HEK293 (cell line): ENCODE data around the gene COL5A1.

Source experiments
- CTCF ChIA-PET: fragments of 350-600 bp; formaldehyde crosslinking; extraction: SDS; loops from one replicate; lab custom pipeline; 2021; ENCODE audit warnings: antibody characterized with exemption; lab: Yijun Ruan, JAX
- POLR2A ChIA-PET: fragments of 300-600 bp; formaldehyde crosslinking; extraction: SDS; loops from one replicate; lab custom pipeline; 2020; ENCODE audit warnings: antibody characterized with exemption, inconsistent platforms; lab: Yijun Ruan, JAX
- H3K27ac ChIP-seq: fragments of 200-500 bp; sonication (Bioruptor generic); 2 replicates; pipeline ENCODE4 v1.5.1; 2014; ENCODE audit warnings: low read depth, low read length, control low read depth, inconsistent platforms; ENCODE audit errors: extremely low read depth
- H3K36me3 ChIP-seq, 2 experiments: fragments of 200-500 bp in 1 of 2; sonication (Bioruptor generic) in 1 of 2; 1 replicate in 1 of 2; 2 replicates in 1 of 2; pipeline ENCODE4 v1.5.1; 2014 to 2017; ENCODE audit warnings: inconsistent platforms in 2 of 2, low read length in 2 of 2; ENCODE audit not compliant: control insufficient read depth in 2 of 2, insufficient read depth in 1 of 2
- H3K4me1 ChIP-seq: fragments of 200-500 bp; sonication (Bioruptor generic); 2 replicates; pipeline ENCODE4 v1.5.1; 2014; ENCODE audit warnings: mild to moderate bottlenecking, low read length, inconsistent platforms; ENCODE audit not compliant: control insufficient read depth, insufficient read depth
- H3K4me3 ChIP-seq: 2 replicates; pipeline ENCODE4 v1.5.1; 2011; ENCODE audit warnings: low read depth, mild to moderate bottlenecking, control low read depth, low read length, moderate library complexity
- H3K9me3 ChIP-seq: fragments of 200-500 bp; sonication (Bioruptor generic); 2 replicates; pipeline ENCODE4 v1.5.1; 2014; ENCODE audit warnings: low read depth, low read length, inconsistent platforms; ENCODE audit not compliant: control insufficient read depth, insufficient read depth
- FEZF1 ChIP-seq: fragments of 450-650 bp; formaldehyde crosslinking; IDR thresholded peaks from 2 replicates; pipeline ENCODE4 v1.5.1; 2016; ENCODE audit warnings: missing biosample characterization, missing genetic modification characterization
- YY2 ChIP-seq: fragments of 450-650 bp; formaldehyde crosslinking; IDR thresholded peaks from 2 replicates; pipeline ENCODE4 v1.5.1; 2016; ENCODE audit warnings: missing biosample characterization, missing genetic modification characterization
- ZIC2 ChIP-seq: fragments of 450-650 bp; formaldehyde crosslinking; IDR thresholded peaks from 2 replicates; pipeline ENCODE4 v1.5.1; 2016; ENCODE audit warnings: missing biosample characterization, missing genetic modification characterization
- ZNF157 ChIP-seq: fragments of 450-650 bp; formaldehyde crosslinking; IDR thresholded peaks from 2 replicates; pipeline ENCODE4 v1.5.1; 2016; ENCODE audit warnings: missing biosample characterization, missing genetic modification characterization
- ZNF214 ChIP-seq: fragments of 450-650 bp; formaldehyde crosslinking; IDR thresholded peaks from 2 replicates; pipeline ENCODE4 v1.5.1; 2017; ENCODE audit warnings: missing biosample characterization, mild to moderate bottlenecking, missing genetic modification characterization, borderline replicate concordance
- ZNF292 ChIP-seq: fragments of 450-650 bp; formaldehyde crosslinking; IDR thresholded peaks from 2 replicates; pipeline ENCODE4 v1.5.1; 2016; ENCODE audit warnings: low read depth, missing biosample characterization, missing genetic modification characterization, borderline replicate concordance
- ZNF311 ChIP-seq: fragments of 450-650 bp; formaldehyde crosslinking; IDR thresholded peaks from 2 replicates; pipeline ENCODE4 v1.5.1; 2017; ENCODE audit warnings: missing biosample characterization, missing genetic modification characterization, borderline replicate concordance
- ZNF394 ChIP-seq: fragments of 450-650 bp; formaldehyde crosslinking; IDR thresholded peaks from 2 replicates; pipeline ENCODE4 v1.5.1; 2016; ENCODE audit warnings: missing biosample characterization, missing genetic modification characterization, mild to moderate bottlenecking, moderate library complexity, borderline replicate concordance
- ZNF530 ChIP-seq: fragments of 450-650 bp; formaldehyde crosslinking; IDR thresholded peaks from 2 replicates; pipeline ENCODE4 v1.5.1; 2016; ENCODE audit warnings: low read depth, missing biosample characterization, missing genetic modification characterization
- ZNF791 ChIP-seq: fragments of 450-650 bp; formaldehyde crosslinking; IDR thresholded peaks from 2 replicates; pipeline ENCODE4 v1.5.1; 2016; ENCODE audit warnings: missing biosample characterization, missing genetic modification characterization
- TF ChIP-seq, protein P1 (sequence below): fragments of 450-650 bp; formaldehyde crosslinking; IDR thresholded peaks from 2 replicates; pipeline ENCODE4 v1.5.1; 2017; ENCODE audit warnings: missing biosample characterization, missing genetic modification characterization
- TF ChIP-seq, protein P2 (sequence below): fragments of 450-650 bp; formaldehyde crosslinking; IDR thresholded peaks from 2 replicates; pipeline ENCODE4; 2016; ENCODE audit warnings: missing biosample characterization, missing genetic modification characterization
- TF ChIP-seq, protein P3 (sequence below): fragments of 450-650 bp; formaldehyde crosslinking; IDR thresholded peaks from 2 replicates; pipeline ENCODE4 v1.5.1; 2016; ENCODE audit warnings: missing biosample characterization, missing genetic modification characterization

Gene COL5A1

DNA sequence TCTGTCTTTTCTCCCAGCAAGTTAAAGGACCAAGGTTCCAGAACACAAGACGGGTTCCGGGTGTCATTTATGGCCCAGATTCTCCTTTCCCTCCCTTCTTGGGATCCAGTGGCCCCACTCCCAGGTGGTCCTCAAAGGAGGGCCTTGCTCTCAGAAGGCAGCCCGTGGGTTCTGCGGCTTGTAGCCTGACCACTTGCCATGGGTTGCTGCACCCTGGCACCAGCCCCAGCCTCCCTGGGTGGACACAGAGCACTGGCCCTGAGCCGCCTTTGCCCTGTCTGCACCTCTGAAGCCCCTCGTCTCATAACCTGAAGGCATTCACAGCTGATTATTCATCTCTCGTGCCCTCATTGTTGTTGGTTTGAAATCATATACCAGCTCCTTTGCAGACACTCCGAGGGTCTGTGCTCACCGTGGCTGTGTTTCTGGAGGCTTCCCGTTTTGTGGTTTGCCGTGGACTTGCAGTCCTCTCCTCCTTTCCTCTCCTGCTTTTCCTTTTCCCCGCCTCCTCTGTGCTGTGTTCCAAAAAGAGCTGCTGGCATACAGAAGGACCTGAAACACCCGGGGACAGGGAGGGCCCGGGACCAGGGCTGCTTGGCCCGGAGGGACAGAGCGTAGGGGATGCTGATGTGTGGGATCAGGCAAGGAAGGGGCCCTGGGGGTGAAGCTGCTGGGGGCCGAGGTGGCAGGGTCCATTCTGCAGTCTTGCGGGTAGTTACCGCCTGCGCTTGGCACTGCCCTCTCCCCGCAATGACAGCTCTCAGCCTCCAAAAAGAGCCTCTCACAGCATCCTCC, 189.5 kb downstream of the COL5A1 start (continued):
- no peak for TF ChIP-seq ZNF394 (tag by site-specific recombination)

DNA sequence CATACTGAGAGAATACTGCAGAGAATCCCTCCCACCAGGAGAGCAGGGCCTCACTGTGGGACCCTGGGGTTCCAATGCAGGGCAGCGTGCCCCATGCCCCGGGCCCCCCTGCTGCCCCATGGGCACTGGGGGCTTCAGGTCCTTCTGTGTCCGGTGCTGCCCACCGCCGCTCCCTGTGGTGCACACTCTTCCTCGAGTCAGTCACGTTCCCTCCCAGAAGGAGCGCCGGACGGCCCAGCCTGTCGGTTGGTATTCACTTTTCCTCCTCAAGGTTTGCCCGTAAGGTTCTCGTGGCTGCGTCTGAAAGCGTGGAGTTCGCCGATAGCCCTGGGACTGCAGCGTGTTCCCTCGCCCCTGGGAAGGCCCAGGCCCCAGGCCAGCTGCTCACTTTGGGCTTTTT, 190.9 kb downstream of the COL5A1 start:
- H3K4me1 ChIP-seq, result no peaks in the 10 kb centered on the region
- ChIA-PET POLR2A (no interaction called here), CTCF (no interaction called here)
- TF ChIP-seq ZIC2 (tag by site-specific recombination), result peak; percentile 50; the same call in 1 of the 2 replicates
- no peak for TF ChIP-seq ZNF157 (tag by site-specific recombination)
- TF ChIP-seq, all 188 proteins: peak for 1
- peaks cover 0 to 7% of the 10 kb centered on the region in 2 experiments; a peak in 2 of 3 replicates for H3K36me3 ChIP-seq
- no peak overlapping the region for H3K4me3 ChIP-seq
- H3K27ac ChIP-seq, result no peak overlapping the region
- no peaks in the 10 kb centered on the region for H3K9me3 ChIP-seq

DNA sequence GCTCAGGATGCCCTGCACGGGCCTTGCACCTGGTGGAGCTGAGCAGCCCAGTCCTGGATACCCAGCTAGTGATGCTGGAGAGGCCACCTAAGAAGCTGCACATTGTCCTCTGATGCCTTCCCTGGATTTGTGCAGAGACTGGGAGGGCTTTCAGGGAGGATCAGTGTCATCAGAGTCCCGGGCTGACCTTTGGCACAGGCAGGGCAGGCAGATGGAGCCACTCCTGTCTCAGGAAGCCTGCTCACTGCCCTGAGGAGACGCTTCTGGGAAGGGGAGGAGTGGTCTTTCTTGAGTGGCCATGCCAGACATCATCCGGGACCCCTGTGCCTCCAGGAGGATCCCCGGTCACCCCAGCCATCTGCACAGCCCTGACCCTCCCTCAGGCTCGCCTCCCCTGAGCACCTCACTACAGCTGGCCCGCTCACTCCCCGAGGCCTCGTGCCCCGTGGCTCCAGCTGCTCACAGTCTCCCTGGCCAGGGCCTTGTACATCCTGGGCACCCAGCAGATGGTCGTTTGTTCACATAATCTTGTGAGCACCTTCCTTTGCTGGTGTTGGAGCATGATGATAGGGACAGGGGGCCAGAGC, 191.8 kb downstream of the COL5A1 start:
- Histone ChIP-seq H3K27ac (no peak overlapping the region), H3K4me1 (no peaks in the 10 kb centered on the region), H3K36me3 (peaks cover 0 to 5% of the 10 kb centered on the region in 2 experiments; a peak in 2 of 3 replicates), H3K9me3 (no peaks in the 10 kb centered on the region), H3K4me3 (no peak overlapping the region)
- TF ChIP-seq FEZF1 (tag by site-specific recombination) (no peak), YY2 (tag by site-specific recombination) (no peak), ZNF530 (tag by site-specific recombination) (no peak)
- TF ChIP-seq, protein P1, sequence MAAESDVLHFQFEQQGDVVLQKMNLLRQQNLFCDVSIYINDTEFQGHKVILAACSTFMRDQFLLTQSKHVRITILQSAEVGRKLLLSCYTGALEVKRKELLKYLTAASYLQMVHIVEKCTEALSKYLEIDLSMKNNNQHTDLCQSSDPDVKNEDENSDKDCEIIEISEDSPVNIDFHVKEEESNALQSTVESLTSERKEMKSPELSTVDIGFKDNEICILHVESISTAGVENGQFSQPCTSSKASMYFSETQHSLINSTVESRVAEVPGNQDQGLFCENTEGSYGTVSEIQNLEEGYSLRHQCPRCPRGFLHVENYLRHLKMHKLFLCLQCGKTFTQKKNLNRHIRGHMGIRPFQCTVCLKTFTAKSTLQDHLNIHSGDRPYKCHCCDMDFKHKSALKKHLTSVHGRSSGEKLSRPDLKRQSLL (tag by site-specific recombination), result no peak
- POLR2A ChIA-PET, result no interaction called here
- CTCF ChIA-PET, result interaction anchor here (0.5 kb wide), 1 partner anchor 783 kb away, joined by 4 read pairs; no protein-coding TSS in a partner anchor

DNA sequence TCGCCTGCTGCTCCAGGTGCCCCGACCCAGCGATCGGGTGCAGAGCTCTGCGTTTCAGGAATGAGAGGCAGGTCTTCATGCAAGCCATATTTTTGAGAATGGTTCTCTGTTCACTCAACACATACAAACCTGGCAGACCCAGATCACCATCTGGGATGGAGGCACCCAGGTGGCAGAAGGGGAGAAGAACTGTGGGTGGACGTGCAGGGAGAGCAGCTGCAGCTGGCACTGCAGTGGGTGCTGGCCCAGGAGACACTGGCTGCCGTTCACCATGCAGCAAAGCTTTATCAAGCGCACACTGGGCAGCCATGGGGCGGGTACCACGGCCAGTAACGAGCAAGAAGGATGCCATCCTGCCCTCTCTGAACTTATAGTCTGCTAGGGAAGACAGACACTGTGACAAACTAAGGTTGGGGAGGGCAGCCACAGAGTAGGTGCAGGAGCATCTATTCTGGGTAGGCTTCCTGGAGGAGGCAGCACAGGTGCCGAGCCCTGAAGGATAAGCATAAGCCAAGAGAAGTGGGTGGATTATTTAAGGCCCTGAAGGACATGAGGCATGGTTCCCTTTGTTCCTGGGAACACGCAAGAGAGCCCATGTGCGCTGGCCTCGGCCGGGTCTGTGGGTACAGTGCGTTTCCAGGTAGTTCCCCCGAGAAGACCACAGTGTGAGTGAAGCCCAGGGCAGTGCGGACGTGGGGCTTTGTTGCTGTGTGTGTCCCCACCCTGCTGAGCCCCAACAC, 192.8 kb downstream of the COL5A1 start:
- H3K27ac ChIP-seq, result no peak overlapping the region
- H3K4me1 ChIP-seq, result no peaks in the 10 kb centered on the region
- no peaks in the 10 kb centered on the region for H3K36me3 ChIP-seq
- H3K9me3 ChIP-seq, result no peaks in the 10 kb centered on the region
- ChIA-PET CTCF (interaction anchor here (0.5 to 0.6 kb wide), 3 partner anchors 20 to 782 kb away, joined by 3 to 4 read pairs (median 3); no protein-coding TSS in a partner anchor), POLR2A (no interaction called here)
- no peak overlapping the region for H3K4me3 ChIP-seq
- TF ChIP-seq, protein P2, sequence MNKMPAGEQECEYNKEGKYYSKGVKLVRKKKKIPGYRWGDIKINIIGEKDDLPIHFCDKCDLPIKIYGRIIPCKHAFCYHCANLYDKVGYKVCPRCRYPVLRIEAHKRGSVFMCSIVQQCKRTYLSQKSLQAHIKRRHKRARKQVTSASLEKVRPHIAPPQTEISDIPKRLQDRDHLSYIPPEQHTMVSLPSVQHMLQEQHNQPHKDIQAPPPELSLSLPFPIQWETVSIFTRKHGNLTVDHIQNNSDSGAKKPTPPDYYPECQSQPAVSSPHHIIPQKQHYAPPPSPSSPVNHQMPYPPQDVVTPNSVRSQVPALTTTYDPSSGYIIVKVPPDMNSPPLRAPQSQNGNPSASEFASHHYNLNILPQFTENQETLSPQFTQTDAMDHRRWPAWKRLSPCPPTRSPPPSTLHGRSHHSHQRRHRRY (tag by site-specific recombination), result no peak
- TF ChIP-seq ZNF791 (tag by site-specific recombination) (no peak), ZNF292 (tag by site-specific recombination) (no peak), ZNF214 (tag by site-specific recombination) (no peak), ZNF311 (tag by site-specific recombination) (no peak)
- TF ChIP-seq, protein P3, sequence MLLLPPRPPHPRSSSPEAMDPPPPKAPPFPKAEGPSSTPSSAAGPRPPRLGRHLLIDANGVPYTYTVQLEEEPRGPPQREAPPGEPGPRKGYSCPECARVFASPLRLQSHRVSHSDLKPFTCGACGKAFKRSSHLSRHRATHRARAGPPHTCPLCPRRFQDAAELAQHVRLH (tag by site-specific recombination), result no peak
